ENCODE data around the gene ANO5.

The ANO5 gene, protein sequence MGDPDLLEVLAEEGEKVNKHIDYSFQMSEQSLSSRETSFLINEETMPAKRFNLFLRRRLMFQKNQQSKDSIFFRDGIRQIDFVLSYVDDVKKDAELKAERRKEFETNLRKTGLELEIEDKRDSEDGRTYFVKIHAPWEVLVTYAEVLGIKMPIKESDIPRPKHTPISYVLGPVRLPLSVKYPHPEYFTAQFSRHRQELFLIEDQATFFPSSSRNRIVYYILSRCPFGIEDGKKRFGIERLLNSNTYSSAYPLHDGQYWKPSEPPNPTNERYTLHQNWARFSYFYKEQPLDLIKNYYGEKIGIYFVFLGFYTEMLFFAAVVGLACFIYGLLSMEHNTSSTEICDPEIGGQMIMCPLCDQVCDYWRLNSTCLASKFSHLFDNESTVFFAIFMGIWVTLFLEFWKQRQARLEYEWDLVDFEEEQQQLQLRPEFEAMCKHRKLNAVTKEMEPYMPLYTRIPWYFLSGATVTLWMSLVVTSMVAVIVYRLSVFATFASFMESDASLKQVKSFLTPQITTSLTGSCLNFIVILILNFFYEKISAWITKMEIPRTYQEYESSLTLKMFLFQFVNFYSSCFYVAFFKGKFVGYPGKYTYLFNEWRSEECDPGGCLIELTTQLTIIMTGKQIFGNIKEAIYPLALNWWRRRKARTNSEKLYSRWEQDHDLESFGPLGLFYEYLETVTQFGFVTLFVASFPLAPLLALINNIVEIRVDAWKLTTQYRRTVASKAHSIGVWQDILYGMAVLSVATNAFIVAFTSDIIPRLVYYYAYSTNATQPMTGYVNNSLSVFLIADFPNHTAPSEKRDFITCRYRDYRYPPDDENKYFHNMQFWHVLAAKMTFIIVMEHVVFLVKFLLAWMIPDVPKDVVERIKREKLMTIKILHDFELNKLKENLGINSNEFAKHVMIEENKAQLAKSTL

DNA sequence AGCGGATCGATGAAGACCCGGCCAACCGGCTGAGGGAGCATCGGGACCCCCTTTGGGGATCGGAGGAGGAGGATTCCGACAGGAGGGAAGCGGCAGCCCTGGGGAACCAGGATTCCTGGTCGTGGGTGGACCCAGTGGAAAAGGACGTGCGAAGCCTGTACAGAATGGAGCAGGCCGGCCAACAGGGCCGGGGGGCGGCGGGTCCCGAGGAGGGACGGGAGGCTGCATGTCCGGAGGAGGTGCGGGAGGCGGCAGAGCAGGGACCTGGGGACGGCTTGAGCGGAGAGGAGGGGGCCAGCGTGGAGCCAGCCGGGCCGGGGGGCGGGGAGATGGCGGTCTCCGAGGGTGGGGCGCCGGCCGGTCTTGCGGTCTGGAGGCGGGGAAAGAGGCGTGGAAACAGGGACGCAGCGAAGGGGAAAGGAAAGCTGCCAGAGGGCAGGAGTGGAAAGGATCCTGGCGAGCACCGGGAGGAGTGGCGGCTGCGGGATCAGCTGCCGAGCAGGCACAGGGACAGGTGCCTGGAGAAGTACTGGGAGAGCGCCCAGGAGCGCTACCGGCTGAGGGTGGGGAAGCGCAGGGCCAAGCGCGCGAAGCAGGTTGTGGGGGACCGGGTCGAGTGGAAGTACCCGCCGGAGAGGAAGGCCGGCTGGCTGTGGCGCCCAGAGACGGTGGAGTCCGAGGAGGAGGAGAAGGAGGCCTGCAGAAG, at the start of gene ANO5:
Gene ANO5, plus strand, starts transcription at position 444 of the 706 bp plus-strand sequence. CDS start 408 bp downstream, outside the sequence.
- no peak for DNase-seq

DNA sequence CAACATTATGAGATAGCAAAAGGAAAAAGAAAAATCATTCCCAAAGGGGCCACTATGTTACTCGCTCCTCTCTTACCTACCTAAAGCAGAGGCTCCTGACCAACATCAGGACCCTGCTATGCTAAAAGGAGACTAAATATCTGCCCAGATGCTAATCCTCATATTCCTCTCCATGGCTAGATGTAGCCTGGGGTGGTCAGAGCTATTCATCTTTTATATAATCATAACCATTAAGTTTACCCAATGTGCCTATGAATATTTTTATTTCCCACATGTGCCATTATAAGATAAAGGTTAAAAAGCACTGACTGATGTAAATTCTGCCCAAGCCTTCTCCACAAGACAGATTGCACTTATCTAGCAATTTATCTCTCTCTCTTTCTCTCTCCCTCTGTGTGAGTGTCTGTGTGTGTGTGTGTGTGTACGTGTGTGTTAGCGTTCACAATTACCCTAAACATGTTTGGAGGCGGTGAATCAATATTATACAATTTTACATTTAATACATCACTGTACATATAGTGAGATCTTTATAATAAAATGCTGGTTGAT, 41.2 kb upstream of the ANO5 start:
- DNase-seq, result no peak

DNA sequence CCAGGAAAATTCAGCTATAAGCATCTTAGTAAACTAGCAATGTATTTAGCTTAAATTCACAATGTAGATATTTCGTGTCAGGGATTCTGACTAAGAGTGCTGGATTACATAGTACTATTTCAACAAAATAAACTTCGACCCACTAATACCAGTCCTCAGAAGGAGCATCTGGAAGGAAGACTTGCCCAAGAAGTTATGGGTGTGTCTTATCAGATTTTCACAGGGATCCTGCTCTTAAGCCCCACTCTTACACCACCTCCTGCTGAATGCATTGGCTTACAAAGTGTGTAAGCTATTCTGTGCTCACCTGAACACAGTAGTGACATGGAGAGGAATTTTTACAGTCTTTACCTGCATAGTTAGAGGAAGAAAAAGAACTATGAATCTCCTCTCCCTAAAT, 35.4 kb upstream of the ANO5 start:
- no peak for DNase-seq

DNA sequence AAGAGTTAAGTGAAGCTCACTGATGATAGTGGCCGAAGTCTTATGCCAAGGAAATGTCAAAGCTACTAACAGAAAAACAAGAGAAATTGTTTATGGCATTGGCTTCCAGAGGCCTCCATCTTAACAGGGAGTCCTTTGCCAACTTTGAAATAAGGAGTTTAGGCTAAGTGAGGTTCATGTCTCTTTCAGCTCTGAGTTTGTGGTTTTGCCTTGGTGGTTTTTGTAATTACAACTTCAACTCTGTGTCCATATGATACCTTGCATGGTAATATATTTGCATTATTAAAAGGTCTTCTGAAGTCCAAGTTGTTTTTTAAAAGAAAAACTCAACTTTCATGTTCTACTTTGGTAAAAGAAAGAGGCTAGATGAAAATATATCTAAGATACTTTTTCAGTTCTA, 31.4 kb upstream of the ANO5 start:
- DNase-seq, result no peak

DNA sequence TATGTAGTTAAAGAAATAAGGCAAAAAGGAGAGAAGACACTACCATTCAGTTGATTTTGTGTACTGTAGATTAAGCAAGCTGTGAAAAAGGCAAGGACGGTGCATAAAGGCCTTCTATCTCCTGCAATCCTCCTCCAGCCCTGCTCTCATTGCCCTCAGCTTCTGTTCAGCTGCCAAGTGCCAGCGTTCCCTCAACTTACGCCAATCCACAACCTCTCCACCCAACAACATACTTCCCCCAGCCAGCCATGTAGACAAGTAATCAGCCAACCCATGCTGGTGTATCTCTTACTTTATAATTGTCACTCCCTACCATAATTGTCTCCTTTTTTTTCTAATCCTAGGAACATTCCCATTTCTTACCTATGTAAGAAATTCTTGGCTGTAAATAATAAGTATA, 30.1 kb upstream of the ANO5 start:
- no peak for DNase-seq

DNA sequence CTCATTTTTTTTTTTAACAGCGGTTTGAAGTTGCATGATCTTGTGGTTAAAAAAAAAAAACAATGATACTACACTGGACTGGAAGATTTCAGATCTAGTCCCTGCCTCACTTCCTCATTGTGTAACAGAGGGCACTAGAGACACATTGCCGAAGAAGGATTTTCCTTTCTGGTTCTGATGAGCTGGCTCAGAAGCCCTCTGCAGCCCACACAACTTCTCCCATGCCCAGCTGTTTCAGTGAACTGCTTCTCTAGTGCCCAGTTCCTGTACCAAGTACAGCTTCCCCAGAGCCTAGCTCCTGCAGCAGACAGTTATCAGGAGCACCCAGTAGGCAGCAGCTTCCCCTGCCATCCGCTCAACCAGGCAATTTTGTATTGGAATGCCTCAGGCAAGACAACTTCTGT, 29.5 kb upstream of the ANO5 start:
- no peak for DNase-seq

DNA sequence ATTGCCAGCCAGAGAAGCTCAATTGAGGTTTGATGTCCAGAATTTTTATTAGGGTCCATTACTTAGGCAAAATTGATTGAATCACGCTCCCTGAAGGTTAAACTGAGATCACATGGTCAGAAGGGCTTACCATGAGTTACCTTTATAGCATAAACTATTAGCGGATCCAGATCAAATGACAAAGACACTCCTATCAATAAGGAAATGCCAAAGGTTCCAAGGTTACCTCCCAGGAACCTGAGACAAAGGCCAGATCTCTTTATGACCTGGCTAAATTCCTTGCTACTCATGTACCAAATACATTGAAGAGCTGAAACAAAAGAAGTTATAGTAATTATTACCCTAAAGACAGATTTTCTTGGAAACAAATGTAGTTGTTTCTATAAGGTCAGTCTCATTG, 27.8 kb upstream of the ANO5 start:
- no peak for DNase-seq

DNA sequence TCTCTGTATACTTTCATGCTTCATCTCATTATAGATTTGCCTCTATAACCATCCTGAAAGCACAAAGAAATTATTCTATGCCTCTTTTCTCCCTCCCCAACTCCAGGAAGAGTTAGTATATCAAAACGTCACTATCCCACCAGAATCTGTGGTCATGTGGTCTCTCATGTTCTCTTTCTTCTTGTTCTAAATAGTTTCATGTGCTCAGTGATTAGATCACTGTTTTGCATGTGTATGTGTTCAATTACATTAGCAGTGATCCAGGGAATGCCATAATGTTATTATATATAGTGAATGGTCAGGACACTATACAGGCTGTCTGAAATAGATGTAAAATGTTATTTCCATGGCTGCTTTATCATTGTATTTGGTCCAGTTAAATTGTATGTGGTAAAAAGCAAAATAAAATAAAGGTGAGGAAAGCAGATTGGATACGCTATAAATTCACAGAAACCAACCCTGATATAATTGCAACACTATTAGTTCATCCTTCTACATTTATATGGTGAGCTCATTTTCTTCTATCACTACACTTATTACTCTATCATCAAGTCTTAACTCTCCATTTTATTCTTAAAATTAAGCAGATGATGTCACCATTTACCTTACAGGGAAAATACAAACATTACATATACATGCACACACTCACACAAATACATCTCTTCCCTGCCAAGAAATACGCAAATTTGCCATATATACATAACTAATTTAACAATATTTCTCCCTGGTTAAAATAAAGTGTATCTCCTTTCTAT, 26.9 kb upstream of the ANO5 start:
- DNase-seq, result no peak

DNA sequence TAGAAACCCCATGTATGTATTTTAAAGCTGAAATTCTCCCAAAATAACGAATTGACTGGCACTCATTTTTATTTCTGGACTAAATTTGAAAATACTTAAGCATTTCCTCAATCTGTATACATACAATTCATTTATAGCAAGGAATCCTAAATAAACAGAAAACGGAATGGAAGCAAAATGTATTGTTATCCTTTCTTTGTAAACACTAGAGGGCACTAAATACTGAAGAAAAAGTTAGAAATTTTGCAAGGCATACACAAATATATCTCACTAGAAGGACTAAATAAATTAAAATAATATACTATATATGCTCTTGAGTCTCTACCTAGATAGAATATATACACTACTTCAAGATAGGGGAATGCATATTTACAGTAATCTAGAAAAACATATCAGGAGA, 23.1 kb upstream of the ANO5 start:
- DNase-seq, result no peak

DNA sequence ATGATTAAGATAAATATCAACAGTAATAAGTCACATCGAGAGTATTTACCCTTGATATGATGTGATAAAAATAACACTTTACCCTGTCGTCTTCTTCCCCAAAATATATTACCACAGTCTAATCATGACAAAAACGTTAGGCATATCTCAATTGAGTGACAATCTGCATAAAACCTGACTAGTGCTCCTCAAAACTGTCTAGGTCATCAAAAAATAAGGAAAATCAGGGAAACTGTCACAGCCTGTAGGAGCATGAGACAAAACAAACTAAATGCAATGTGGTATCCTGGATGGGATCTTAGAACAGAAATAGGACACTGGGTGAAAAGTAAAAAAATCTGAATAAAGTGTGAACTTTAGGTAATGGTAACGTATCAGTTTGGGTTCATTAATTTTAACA, 19.4 kb upstream of the ANO5 start:
- DNase-seq, result no peak

DNA sequence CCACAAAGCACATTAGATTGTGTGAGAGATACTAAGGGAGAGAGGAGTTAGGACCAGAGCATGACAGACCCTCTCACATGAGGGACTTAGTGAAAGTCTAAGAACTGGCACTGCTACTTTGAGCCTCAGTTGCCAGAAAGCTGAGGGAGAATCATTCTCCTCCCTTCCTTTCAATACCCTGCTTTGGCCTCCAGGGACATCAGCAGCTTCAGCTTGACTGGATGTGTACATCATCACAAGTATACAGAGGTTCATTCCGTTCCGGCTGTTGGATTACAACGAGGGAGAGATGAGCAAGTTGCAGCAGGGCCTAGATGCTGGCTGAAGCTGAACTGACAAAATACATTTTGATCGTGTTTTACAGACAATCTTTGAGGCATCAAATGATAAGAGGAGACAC, 15.7 kb upstream of the ANO5 start:
- no peak for DNase-seq

DNA sequence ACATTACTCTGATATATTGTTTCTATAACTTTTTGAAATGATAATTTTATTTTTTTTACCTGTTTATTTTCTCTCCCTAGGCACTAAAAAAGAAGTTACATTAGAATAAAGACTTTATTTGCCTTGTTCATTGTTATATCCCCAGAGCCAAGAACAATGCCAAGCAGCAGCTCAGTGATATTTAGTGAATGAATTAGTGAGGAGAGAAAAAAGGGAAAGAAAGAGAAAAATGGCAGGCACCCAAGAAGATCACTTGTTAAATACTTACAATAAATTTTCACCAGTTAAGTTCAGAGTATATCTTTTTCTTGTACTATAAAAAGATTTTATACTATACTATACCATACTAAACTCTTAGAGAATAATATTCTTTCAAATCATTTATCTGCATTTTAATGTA, 13.3 kb upstream of the ANO5 start:
- DNase-seq, result no peak

DNA sequence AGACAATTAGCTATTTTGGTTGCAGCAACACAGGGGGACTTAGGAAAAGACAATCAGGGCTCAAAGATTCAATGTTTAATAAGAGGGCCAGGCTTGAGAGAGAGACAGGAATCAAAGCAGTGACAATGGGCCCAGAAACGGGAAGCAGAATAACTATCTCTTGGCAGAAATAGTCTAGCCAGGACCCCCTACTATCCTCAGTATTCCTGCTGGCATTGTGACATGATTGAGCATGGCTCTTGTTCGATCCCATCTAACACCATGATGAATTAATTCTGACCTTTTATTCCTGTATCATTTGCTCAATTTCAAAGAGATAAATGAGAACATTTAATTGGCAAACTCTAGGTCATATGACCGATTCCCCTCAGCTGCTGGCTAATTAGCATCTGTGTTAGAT, 12.8 kb upstream of the ANO5 start:
- no peak for DNase-seq

DNA sequence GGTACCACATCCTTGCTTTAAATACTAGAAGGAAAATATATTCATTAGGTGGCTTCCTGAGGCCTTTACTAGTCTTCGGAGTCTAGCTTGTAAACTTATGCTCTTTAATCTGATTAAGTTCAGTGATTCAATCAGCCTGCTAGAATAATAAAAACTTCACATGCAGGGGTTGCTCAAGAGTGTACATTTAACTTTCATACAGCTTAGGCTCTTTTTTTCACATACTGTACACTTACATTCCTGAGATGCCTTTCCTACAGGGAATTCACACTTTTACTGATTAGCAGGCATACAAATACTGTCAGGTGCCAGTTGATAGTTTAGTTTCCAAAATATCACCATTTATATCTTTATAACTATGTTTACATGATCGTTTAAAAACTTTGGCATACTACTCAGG, 3.2 kb upstream of the ANO5 start:
- DNase-seq, result no peak

DNA sequence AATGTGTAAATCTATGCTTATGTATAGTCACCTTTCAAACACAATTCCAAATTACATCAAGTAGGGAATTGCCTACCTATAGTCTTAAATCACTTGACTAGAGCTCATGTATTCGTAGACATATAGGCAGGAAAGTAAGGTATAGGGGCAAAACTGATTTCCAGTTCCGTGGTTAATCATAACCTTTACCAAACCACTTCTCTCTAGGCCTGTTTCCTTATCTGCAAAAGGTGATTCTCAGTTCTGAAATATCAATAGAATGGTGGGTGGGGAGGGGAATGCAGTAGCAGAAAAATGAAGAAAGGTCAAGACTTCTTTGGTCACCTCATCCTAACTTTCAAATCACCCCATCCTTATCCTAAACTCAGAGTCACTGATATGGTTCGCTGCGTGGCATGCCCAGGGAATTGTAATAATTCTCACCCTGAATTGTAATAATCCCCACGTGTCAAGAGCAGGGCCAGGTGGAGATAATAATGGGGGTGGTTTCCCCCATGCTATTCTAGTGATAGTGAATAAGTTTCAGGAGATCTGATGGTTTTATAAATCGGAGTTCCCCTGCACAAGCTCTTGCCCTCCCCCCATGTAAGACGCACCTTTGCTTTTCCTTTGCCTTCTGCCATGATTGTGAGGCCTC, 1.9 kb upstream of the ANO5 start:
- DNase-seq, result no peak

DNA sequence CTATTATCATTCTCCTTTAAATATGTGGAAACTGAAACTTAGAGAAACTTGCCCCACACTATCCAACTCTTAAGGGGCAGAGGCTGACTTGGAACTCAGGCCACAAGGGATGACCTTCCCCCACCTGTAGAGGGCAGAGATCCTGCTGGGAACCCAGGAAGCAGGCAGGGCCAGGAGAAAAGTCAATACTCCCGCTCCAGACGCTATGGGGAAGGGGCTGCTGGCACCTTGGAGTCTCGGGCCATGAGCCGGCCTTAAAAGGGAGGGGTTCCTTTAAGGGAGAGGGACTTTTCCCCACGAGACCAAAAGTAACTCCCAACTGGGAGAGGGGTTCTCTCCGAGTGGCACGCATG, 620 bp upstream of the ANO5 start:
- no peak for DNase-seq

DNA sequence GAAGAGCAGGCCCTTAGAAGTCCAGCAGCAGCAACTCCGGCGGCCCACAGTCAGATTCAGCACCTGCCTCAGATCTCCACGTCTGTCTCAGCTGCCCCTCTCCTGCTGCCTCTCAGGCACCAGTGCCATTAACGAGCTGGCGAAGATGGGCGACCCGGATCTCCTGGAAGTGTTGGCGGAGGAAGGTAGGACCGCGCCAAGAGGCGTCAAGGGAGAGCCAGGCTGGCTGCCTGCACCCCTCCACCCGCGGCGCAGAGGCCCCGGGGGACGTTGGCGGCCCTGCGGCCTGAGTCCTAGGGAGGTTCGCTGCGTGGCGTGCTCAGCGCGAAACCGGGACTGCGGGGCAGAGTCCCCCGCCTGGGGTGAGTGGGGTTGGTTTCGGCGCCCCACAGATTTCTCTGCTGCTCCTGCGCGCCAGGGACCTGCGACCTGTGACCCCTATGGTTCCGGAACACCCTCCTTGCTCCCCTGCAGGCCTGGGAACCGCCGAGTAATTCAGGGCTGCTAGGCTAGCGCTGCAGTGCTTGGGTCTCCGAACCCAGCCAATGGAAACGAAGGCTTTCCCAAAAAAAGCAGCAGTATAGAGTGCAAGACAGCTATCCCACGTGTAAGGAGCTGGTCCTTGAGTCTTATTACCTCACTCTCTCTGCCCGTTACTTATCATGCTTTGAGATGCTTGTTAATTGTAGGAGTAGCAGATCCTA, 615 bp downstream of the ANO5 start:
- no peak for DNase-seq

DNA sequence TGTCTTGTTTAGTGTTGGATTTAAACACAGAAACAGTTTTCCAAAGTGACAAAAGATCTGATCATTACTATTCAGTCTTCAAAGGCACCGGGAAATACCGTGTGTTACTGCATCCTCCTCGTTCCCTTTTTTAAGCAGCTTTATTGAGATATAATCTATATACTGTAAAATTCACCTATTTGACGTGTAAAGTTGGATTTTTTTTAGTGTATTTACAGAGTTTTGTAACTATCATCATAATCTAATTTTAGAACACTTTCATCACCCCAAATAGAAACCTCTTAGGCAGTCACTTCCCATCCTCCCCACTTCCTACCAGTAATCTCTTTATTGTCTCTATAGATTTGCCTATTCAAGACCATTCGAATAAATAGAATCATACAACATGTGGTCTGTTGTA, 1.4 kb downstream of the ANO5 start:
- DNase-seq, result no peak

DNA sequence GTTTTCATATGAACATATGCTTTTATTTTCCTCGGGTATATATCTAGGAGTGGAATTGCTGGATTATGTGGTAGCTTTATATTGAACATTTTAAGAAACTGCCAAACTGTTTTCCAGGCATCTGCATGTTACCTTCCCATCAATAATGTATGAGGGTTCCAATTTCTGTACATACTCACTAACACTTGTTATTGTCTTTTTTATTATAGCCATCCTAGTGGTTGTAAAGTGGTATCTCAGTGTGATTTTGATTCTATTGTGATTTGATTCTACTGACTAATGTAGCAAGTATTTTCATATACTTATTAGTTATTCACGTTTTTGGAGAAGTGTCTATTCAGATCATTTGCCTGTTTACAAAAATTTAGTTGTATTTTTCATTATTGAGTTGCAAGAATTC, 2.0 kb downstream of the ANO5 start:
- DNase-seq, result no peak

DNA sequence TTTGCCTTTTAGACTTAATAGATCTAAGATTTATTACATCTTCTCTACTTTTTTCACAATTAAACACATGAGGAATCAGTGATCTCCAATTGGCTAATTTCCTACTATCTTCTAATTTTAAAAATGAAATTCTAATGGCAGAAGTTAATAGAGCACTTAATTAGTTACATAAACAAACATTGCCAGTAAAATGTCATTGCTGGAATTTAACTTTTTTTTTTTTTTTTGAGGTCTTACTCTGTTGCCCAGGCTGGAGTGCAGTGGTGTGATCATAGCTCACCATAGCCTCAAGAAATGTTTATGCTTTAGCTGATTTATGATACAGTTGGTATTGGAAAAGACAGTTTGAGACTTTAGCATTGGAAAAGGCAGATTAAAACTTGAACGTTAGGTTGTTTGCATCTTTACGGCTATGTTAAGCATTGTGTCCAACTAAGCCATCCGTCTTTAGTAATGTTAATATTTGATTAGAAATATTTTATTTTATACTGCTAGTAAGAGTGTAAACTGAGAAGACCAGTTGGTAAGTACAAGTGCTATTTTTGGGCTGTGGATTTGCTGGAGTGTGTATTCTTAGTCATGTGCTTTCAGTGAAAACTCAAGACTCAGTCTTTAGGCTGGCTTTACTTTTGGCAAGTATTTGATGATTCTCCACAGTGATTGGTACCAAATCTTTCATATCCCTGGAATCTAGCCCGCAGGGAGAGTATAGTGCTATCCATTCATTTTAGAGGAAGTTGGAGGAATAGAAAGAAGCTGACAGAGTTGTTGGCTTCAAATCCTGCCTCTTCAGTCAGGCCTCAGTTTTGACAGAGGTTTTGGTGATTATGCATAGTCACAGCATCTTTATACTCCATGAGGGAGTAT, 4.5 kb downstream of the ANO5 start:
- DNase-seq, result no peak
